ENCODE results near the gene SIM2.

The SIM2 gene

GRCh38 chr21:36729310-36729970 is 30.5 kb downstream of the SIM2 start:
- Histone ChIP-seq H3K9me3 (ENCODE audit: control insufficient read depth in 2 of 2, low read length in 2 of 2) (no peaks in the 10 kb centered on the region), H3K27me3 (ENCODE audit: control insufficient read depth in 1 of 2, insufficient read depth in 2 of 2, low read length in 2 of 2) (peaks cover 7 to 15% of the 10 kb centered on the region in 2 donors), H3K27ac (ENCODE audit: low read length) (no peak overlapping the region), H3K36me3 (ENCODE audit: control insufficient read depth in 2 of 2, insufficient read depth in 2 of 2, low read length in 2 of 2) (no peaks in the 10 kb centered on the region), H3K4me1 (ENCODE audit: control insufficient read depth, insufficient read depth, low read length) (no peaks in the 10 kb centered on the region), H3K9ac (ENCODE audit: low read length in 2 of 2) (no peak overlapping the region), H3K4me3 (ENCODE audit: low read length in 2 of 2) (no peak overlapping the region)

GRCh38 chr21:36730291-36731281 is 31.7 kb downstream of the SIM2 start:
- no peak overlapping the region for H3K4me3 ChIP-seq (ENCODE audit: low read length in 2 of 2)
- no peak overlapping the region for H3K9ac ChIP-seq (ENCODE audit: low read length in 2 of 2)
- no peak overlapping the region for H3K27ac ChIP-seq (ENCODE audit: low read length)
- H3K9me3 ChIP-seq (ENCODE audit: control insufficient read depth in 2 of 2, low read length in 2 of 2): peaks cover 0 to 8% of the 10 kb centered on the region in 2 donors
- H3K27me3 ChIP-seq (ENCODE audit: control insufficient read depth in 1 of 2, insufficient read depth in 2 of 2, low read length in 2 of 2): peaks cover 8 to 20% of the 10 kb centered on the region in 2 donors
- no peaks in the 10 kb centered on the region for H3K4me1 ChIP-seq (ENCODE audit: control insufficient read depth, insufficient read depth, low read length)
- no peaks in the 10 kb centered on the region for H3K36me3 ChIP-seq (ENCODE audit: control insufficient read depth in 2 of 2, insufficient read depth in 2 of 2, low read length in 2 of 2)

- Histone ChIP-seq H3K4me1 (ENCODE audit: control insufficient read depth, insufficient read depth, low read length) (no peaks in the 10 kb centered on the region), H3K4me3 (ENCODE audit: low read length in 2 of 2) (no peak overlapping the region), H3K36me3 (ENCODE audit: control insufficient read depth in 2 of 2, insufficient read depth in 2 of 2, low read length in 2 of 2) (no peaks in the 10 kb centered on the region), H3K27ac (ENCODE audit: low read length) (no peak overlapping the region), H3K27me3 (ENCODE audit: control insufficient read depth in 1 of 2, insufficient read depth in 2 of 2, low read length in 2 of 2) (peaks cover 11 to 26% of the 10 kb centered on the region in 2 donors), H3K9me3 (ENCODE audit: control insufficient read depth in 2 of 2, low read length in 2 of 2) (peaks cover 0 to 8% of the 10 kb centered on the region in 2 donors), H3K9ac (ENCODE audit: low read length in 2 of 2) (no peak overlapping the region)
Measured at GRCh38 chr21:36732217-36732616, 33.3 kb downstream of the SIM2 start.

GRCh38 chr21:36732761-36733160 is 33.8 kb downstream of the SIM2 start:
- Histone ChIP-seq H3K4me3 (ENCODE audit: low read length in 2 of 2) (no peak overlapping the region), H3K27me3 (ENCODE audit: control insufficient read depth in 1 of 2, insufficient read depth in 2 of 2, low read length in 2 of 2) (peaks cover 12 to 26% of the 10 kb centered on the region in 2 donors), H3K4me1 (ENCODE audit: control insufficient read depth, insufficient read depth, low read length) (no peaks in the 10 kb centered on the region), H3K36me3 (ENCODE audit: control insufficient read depth in 2 of 2, insufficient read depth in 2 of 2, low read length in 2 of 2) (no peaks in the 10 kb centered on the region), H3K9ac (ENCODE audit: low read length in 2 of 2) (no peak overlapping the region), H3K9me3 (ENCODE audit: control insufficient read depth in 2 of 2, low read length in 2 of 2) (peaks cover 0 to 8% of the 10 kb centered on the region in 2 donors), H3K27ac (ENCODE audit: low read length) (no peak overlapping the region)

GRCh38 chr21:36733857-36734256 is 34.9 kb downstream of the SIM2 start:
- Histone ChIP-seq H3K27ac (ENCODE audit: low read length) (no peak overlapping the region), H3K9ac (ENCODE audit: low read length in 2 of 2) (no peak overlapping the region), H3K36me3 (ENCODE audit: control insufficient read depth in 2 of 2, insufficient read depth in 2 of 2, low read length in 2 of 2) (no peaks in the 10 kb centered on the region), H3K4me3 (ENCODE audit: low read length in 2 of 2) (no peak overlapping the region), H3K4me1 (ENCODE audit: control insufficient read depth, insufficient read depth, low read length) (no peaks in the 10 kb centered on the region), H3K27me3 (ENCODE audit: control insufficient read depth in 1 of 2, insufficient read depth in 2 of 2, low read length in 2 of 2) (peaks cover 12 to 24% of the 10 kb centered on the region in 2 donors), H3K9me3 (ENCODE audit: control insufficient read depth in 2 of 2, low read length in 2 of 2) (peaks cover 0 to 8% of the 10 kb centered on the region in 2 donors)

GRCh38 chr21:36734367-36735200 is 35.7 kb downstream of the SIM2 start:
- Histone ChIP-seq H3K9ac (ENCODE audit: low read length in 2 of 2) (no peak overlapping the region), H3K36me3 (ENCODE audit: control insufficient read depth in 2 of 2, insufficient read depth in 2 of 2, low read length in 2 of 2) (no peaks in the 10 kb centered on the region), H3K27me3 (ENCODE audit: control insufficient read depth in 1 of 2, insufficient read depth in 2 of 2, low read length in 2 of 2) (peaks cover 14 to 24% of the 10 kb centered on the region in 2 donors), H3K4me1 (ENCODE audit: control insufficient read depth, insufficient read depth, low read length) (no peaks in the 10 kb centered on the region), H3K27ac (ENCODE audit: low read length) (no peak overlapping the region), H3K9me3 (ENCODE audit: control insufficient read depth in 2 of 2, low read length in 2 of 2) (peaks cover 0 to 8% of the 10 kb centered on the region in 2 donors), H3K4me3 (ENCODE audit: low read length in 2 of 2) (no peak overlapping the region)

- Histone ChIP-seq H3K9me3 (ENCODE audit: control insufficient read depth in 2 of 2, low read length in 2 of 2) (peaks cover 0 to 8% of the 10 kb centered on the region in 2 donors), H3K4me3 (ENCODE audit: low read length in 2 of 2) (no peak overlapping the region), H3K27ac (ENCODE audit: low read length) (no peak overlapping the region), H3K9ac (ENCODE audit: low read length in 2 of 2) (no peak overlapping the region), H3K27me3 (ENCODE audit: control insufficient read depth in 1 of 2, insufficient read depth in 2 of 2, low read length in 2 of 2) (peaks cover 12 to 21% of the 10 kb centered on the region in 2 donors), H3K36me3 (ENCODE audit: control insufficient read depth in 2 of 2, insufficient read depth in 2 of 2, low read length in 2 of 2) (no peaks in the 10 kb centered on the region), H3K4me1 (ENCODE audit: control insufficient read depth, insufficient read depth, low read length) (no peaks in the 10 kb centered on the region)
Measured at GRCh38 chr21:36735201-36735515, 36.2 kb downstream of the SIM2 start.

- Histone ChIP-seq H3K9ac (ENCODE audit: low read length in 2 of 2) (no peak overlapping the region), H3K27me3 (ENCODE audit: control insufficient read depth in 1 of 2, insufficient read depth in 2 of 2, low read length in 2 of 2) (peaks cover 12 to 19% of the 10 kb centered on the region in 2 donors), H3K4me3 (ENCODE audit: low read length in 2 of 2) (no peak overlapping the region), H3K27ac (ENCODE audit: low read length) (no peak overlapping the region), H3K36me3 (ENCODE audit: control insufficient read depth in 2 of 2, insufficient read depth in 2 of 2, low read length in 2 of 2) (no peaks in the 10 kb centered on the region), H3K4me1 (ENCODE audit: control insufficient read depth, insufficient read depth, low read length) (no peaks in the 10 kb centered on the region), H3K9me3 (ENCODE audit: control insufficient read depth in 2 of 2, low read length in 2 of 2) (peaks cover 0 to 8% of the 10 kb centered on the region in 2 donors)
Measured at GRCh38 chr21:36735724-36736320, 36.9 kb downstream of the SIM2 start.

GRCh38 chr21:36738489-36739126 is 39.7 kb downstream of the SIM2 start:
- H3K4me1 ChIP-seq (ENCODE audit: control insufficient read depth, insufficient read depth, low read length): no peaks in the 10 kb centered on the region
- H3K27ac ChIP-seq (ENCODE audit: low read length): no peak overlapping the region
- H3K4me3 ChIP-seq (ENCODE audit: low read length in 2 of 2): no peak overlapping the region
- no peaks in the 10 kb centered on the region for H3K36me3 ChIP-seq (ENCODE audit: control insufficient read depth in 2 of 2, insufficient read depth in 2 of 2, low read length in 2 of 2)
- peaks cover 0 to 8% of the 10 kb centered on the region in 2 donors for H3K9me3 ChIP-seq (ENCODE audit: control insufficient read depth in 2 of 2, low read length in 2 of 2)
- no peak overlapping the region for H3K9ac ChIP-seq (ENCODE audit: low read length in 2 of 2)
- peaks cover 10 to 19% of the 10 kb centered on the region in 2 donors for H3K27me3 ChIP-seq (ENCODE audit: control insufficient read depth in 1 of 2, insufficient read depth in 2 of 2, low read length in 2 of 2)

GRCh38 chr21:36741506-36741905 is 42.6 kb downstream of the SIM2 start:
- H3K36me3 ChIP-seq (ENCODE audit: control insufficient read depth in 2 of 2, insufficient read depth in 2 of 2, low read length in 2 of 2): no peaks in the 10 kb centered on the region
- H3K9me3 ChIP-seq (ENCODE audit: control insufficient read depth in 2 of 2, low read length in 2 of 2): no peaks in the 10 kb centered on the region
- H3K4me1 ChIP-seq (ENCODE audit: control insufficient read depth, insufficient read depth, low read length): peaks cover 12% of the 10 kb centered on the region
- no peak overlapping the region for H3K9ac ChIP-seq (ENCODE audit: low read length in 2 of 2)
- H3K27me3 ChIP-seq (ENCODE audit: control insufficient read depth in 1 of 2, insufficient read depth in 2 of 2, low read length in 2 of 2): peaks cover 13 to 18% of the 10 kb centered on the region in 2 donors
- H3K27ac ChIP-seq (ENCODE audit: low read length): no peak overlapping the region
- no peak overlapping the region for H3K4me3 ChIP-seq (ENCODE audit: low read length in 2 of 2)
